Measurements from ENCODE around the gene NLN.

- TF ChIP-seq CTCF (IDR thresholded peaks at IDR 0.05) (no peak), POLR2A (IDR thresholded peaks at IDR 0.05) (no peak)
Measured at GRCh38 chr5:65871182-65871581, 149.2 kb downstream of the NLN start.
